Adrenal gland (tissue), 5 donors: ENCODE data around the gene ANO2.

ENCODE experiments used
- CTCF ChIP-seq, 6 experiments: fragments of 450-650 bp in 4 of 6; fragments of 200-600 bp in 2 of 6; sonication (generic) in 1 of 6; IDR thresholded peaks; 1 replicate in 5 of 6; 2 replicates in 1 of 6; pipeline versions ENCODE4 v1.5.1 to v1.8.0; 2016 to 2021; ENCODE audit warnings: antibody characterized with exemption in 6 of 6, mild to moderate bottlenecking in 2 of 6, moderate library complexity in 1 of 6
- POLR2A ChIP-seq, 2 donors: fragments of 450-650 bp; IDR thresholded peaks; one replicate each; pipeline ENCODE4 v1.6.1; 2017; ENCODE audit warnings: antibody characterized with exemption in 2 of 2, mild to moderate bottlenecking in 2 of 2, moderate library complexity in 1 of 2
- donor health status: DM: no; HTN: no; CAD: no.

GRCh38 chr12:5514016-5514415, 431.0 kb downstream of the ANO2 start:
- TF ChIP-seq CTCF (IDR thresholded peaks at IDR 0.05) (no peak), POLR2A (IDR thresholded peaks at IDR 0.05) (no peak)
